Left lobe of liver (tissue), 2 donors: ENCODE data around the gene SLX9. TPM values are rescaled to one million over a fixed set of nuclear protein-coding genes. Genes with fewer than 3 reads are reported as not detected.
A peak's percentile ranks its signal among the peaks of the same experiment; 100 is the strongest.

Experiments
- ATAC-seq: fragments of 200-7000 bp; cut with Tn5 transposase; one replicate; pipeline ENCODE4 v1.9.1; 2020; ENCODE audit warnings: mild to moderate bottlenecking, moderate library complexity
- DNase-seq: peaks from one replicate; pipeline ENCODE4 v3.0.0-alpha.2; 2020; ENCODE audit warnings: low spot score
- total RNA-seq: library from RNA; stranded (reverse); gene quantifications from one replicate; pipeline ENCODE4 v1.2.1, GENCODE V29; 2021
- donor health status: DM: no; HTN: no; CAD: no; lungs with moderate emphysema.
- donor health status: DM: no; HTN: yes; CAD: no.

The SLX9 gene
- total RNA-seq, 1 donor from 2014 or later, result 19.1 TPM

GRCh38 chr21:44943686-44944550, 4.1 kb downstream of the SLX9 start:
- ATAC-seq (no peak), DNase-seq (no peak)

DNA sequence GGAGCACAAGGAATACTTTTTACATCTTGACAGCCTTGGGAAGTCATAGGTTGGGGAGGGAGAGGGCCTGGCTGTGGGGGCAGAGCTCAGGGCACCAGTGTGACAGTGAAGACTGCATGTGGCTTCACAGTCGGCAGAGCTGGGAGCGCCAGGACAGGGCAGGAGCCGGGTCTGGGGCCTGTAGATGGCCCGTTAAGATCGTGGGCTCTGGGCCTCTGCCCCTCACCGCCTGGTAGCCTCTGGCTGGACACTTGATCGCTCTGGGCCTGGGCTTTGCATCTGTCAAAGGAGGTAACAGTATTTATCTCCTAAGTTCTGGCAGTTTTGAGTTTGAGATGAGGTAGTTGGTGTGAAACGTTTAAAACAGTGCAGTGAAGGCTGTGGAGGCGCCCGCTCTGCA, 4.8 kb downstream of the SLX9 start:
- DNase-seq (no peak), ATAC-seq (no peak)

DNA sequence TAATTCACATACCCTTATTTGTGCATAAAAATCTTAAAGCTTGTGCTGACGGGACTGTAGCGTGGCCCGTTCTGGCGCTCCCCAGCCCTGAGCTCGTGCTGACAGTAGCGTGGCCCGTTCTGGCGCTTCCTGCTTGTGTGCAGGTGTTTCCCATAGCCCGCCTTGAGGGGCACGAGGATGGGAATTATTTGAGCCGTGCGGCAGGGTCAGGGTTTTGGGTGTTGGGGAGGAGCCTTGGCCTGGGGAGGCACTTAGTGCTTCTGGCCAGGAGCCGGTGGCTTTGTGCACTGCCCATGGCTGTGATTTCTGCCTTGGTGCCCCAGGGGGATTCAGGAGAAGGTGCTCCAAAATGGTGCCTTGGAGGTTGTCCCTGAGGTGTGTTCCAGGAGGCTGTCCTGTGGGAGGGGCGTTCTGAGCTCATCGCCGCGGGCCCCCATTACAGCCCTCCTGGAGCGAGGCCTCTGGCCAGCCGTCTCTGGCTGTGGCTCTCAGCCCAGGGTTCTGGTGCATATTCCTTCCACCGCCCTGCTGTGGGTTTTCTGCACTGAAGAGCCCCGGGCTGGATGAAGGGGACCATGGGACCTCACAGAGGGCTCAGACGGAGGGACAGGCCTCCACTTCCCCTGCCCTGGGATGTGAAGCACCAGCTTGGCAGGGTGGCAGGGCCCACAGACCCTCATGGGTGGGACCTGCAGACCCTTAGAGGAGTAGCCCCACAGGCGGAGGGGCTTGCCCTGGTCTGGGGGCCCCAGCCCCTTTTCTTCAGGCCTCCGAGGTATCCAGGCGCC, 6.6 kb downstream of the SLX9 start:
- ATAC-seq, result no peak
- DNase-seq, result no peak

GRCh38 chr21:44947111-44947929, 7.5 kb downstream of the SLX9 start:
- DNase-seq (no peak), ATAC-seq (peak; percentile 1)

- peak; percentile 75 for ATAC-seq
- DNase-seq, result peak; percentile 95
These were observed 8.1 kb downstream of the SLX9 start for GRCh38 chr21:44947930-44948331.

DNA sequence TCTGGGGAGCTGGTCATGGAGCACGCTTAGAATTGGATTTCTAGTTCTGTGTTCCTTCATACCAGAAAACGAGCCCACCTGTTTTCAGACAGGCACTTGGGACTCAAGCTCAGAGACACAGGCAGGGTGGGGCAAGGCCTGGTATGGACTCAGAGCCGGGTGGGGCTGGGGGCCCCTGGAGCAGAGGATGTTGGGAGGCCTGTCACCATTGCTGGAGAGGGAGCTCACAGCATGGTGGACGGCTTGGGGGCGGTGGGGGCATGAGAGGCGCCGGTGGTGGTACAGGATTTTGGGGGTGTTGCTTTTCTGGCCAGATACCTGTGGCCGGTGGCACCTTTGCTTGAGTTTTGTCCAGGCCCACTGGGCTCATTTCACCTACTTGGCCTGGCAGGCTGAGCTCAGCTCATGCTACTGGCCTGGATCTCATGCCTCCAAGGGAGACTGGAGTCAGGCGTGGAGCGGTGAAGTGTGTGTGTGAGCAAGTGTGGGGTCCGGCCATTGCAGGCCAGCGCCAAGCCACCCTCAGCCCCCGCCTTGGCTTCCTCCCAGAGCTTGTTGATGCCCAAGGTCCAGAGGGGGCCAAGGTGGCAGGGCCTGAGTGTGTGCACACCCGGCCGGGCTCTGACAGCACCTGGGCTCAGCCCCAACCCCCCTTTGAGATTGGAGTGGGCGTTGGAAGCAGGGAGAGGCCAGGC, 8.7 kb downstream of the SLX9 start:
- ATAC-seq (no peak), DNase-seq (no peak)

DNA sequence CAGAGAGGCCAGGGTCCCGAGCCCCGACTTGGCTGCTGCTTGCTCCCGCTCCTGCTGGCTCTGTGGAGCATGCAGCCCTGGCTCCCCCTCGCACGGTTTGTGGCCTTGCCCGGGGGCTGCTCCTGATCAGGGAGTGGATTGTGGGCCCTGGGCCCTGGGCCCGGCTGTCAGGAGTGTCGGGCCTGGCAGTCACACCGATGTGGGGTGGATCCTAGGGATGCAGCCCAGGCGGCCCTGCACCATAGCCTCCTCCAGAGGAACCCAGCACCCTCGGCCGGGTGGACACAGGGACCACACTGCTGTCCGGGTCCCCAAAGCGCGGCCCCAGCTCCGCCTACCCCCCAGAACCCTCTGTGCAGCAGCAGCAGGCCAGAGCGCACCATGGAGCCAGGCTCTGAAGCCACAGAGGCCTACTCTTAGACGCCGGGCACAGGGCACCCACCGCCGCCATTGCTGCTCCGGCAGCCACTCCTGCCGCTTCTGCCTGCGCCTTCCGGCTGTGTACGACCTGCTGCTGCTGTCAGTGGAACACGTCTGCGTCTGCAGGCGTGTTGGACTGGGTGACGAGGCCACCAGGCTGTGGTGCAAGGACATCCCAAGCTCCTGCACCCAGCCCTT, 9.4 kb downstream of the SLX9 start:
- no peak for ATAC-seq
- DNase-seq, result no peak

DNA sequence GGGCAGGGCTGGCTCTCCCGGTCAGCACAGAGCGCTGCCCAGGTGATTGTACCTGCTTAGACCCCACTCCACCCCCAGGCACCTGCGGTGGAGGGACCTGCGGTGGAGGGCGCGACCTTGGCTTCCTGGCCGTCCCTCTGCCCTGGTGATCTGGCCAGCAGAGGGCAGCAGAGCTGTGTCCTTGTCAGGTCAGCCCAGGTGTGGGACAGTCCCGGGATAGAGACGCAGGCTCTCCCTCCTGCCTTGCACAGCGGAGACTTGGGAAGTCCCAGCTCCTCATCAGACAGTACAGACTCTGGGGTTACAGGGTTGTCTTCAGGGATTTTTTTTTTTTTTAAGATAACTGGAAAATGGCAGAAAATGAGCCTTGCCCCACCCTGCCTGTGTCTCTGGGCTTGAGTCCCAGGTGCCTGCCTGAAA, 10.0 kb downstream of the SLX9 start:
- DNase-seq (peak; percentile 87), ATAC-seq (peak; percentile 79)

DNA sequence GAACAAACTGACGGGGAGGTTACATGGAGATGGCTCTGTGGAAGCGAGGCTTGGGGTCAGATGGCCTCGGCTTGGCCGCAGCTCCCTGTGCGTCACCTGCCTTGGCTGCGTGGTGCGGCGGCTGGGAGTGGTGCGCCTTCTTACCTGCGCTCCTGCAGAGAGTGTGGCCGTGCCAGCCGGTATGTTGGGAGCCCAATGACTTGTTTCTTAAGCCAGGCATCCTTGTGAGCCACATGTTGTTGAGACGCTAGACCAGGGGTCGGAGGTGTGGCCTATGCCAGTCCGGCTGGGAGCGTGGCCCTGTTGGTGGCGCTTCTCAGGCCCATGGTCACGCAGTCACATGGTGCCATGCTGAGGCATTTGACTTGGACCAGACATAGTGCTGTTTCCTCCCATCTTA, 10.5 kb downstream of the SLX9 start:
- DNase-seq, result no peak
- ATAC-seq, result no peak

DNA sequence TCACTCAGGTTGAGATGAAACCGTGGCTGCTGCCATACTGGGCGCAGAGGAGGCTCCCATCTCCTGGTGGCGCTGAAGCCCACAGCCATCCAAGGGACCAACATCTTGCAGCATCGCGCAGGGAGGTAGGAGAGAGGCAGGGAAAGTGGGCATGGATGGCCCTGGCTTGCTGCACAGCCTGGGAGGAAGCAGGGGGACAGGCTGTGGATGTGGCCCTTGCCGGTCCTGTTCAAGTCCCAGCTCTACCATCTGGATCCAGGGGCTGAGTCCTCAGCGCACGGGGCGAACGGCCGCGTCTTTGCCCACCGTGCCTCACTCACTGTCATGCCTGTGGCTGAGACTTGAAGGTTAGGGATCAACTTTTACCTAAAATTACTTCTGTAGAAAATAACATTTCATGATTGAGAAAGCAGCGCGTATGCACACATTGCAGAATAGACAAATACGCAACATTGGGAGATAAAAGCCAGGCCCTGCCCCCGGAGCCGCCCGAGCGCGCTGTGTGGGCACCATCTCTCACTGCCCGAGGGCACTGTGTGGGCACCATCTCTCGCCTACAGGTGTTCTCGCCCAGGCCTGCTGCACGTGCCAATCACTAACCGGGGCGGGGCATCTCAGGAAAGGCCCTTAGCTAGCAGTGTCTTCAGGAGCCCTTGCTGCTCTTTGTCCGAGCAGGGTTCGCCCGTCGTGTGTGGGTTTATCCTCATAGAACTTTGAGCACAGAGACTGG, 11.5 kb downstream of the SLX9 start:
- DNase-seq, result no peak
- peak; percentile 48 for ATAC-seq

DNA sequence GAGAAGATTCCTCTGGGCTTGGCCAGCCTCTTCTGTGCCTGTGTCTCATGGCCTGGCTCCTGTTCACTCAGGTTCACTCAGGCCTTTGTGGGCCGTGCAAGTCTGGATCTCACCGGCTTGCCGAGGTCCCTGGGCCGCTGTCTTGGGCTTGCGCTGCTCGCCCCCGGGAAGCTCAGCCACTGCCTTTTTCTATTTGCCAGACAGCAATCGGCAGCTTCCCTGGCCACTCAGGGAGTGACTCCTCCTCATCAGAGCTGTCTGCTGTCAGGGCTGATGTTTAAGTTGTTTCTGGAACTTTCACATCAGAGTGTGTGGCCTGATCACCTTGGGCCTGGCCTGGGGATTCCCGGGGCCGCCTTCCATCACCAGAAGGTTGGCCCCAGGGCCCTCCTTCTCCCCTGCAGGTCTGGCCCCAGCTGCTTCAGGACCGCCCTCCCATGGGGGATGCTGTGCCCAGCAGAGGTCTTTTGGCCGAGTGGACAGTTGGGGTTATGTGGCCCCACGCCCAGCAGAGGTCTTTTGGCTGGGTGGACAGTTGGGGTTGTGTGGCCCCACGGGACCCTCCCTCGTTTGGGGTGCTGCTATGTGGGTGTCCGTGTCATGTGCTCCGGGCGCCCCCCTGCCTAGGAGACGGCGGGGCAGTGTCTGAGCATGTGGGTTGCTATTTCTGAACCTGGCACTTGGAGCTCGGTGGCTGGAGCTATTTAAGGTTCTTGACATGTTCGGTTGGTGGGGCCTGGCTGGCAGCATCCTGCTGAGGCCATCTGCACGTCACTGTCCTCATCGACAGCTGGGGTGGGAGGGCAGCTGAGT, 12.5 kb downstream of the SLX9 start:
- DNase-seq (no peak), ATAC-seq (no peak)

DNA sequence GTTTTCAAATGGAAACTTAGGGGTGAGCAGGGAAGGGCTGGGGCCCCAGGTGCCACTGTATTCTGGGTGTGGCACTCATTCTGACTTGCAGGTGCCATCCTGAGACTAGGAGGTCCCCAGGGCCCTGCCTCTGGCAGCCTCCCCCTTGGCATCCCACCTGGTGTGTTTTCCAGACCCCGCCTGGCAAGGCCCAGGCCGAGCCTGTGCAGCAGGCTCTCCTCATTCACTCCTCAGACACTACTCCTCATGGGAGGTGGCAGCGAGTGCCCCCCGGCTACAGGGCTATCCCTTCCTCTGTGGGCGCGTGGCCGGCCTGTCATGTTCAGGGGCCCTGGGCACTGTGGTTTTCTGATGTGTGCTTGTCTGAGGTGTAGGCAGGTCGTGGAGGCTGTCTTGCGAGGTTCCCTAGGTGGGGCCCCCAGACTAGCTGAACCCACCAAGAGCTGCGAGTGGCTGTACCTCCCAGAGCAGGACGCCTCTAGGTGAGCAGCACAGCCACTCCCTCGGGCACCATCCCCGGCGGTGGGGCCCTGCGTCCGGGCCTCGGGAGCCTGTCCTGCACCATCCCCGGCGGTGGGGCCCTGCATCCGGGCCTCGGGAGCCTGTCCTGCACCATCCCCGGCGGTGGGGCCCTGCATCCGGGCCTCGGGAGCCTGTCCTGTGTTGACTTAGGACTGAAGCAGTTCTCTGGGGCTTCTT, 13.2 kb downstream of the SLX9 start:
- ATAC-seq (no peak), DNase-seq (no peak)

DNA sequence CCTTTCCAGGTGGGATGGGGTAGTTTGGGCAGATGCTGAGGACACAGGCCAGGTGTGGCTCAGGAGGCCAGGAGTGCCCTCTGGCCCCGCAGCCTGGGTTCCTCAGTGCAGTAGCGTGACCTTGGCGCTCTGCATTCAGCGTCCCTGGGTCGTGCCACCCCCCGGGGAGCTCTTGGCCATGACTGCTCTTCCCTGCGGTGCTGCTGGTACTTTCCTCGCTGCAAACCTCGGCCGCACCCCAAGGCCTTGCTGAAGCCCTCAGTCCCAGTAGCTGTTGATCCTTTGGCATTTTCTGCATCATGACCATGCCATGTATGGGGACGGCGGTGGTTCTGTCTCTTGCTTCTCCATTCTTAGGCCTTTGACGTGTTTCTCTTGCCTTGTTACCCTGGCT, 13.8 kb downstream of the SLX9 start:
- ATAC-seq, result no peak
- no peak for DNase-seq

- ATAC-seq (no peak), DNase-seq (no peak)
These were observed 14.5 kb downstream of the SLX9 start for GRCh38 chr21:44954281-44954771.

DNA sequence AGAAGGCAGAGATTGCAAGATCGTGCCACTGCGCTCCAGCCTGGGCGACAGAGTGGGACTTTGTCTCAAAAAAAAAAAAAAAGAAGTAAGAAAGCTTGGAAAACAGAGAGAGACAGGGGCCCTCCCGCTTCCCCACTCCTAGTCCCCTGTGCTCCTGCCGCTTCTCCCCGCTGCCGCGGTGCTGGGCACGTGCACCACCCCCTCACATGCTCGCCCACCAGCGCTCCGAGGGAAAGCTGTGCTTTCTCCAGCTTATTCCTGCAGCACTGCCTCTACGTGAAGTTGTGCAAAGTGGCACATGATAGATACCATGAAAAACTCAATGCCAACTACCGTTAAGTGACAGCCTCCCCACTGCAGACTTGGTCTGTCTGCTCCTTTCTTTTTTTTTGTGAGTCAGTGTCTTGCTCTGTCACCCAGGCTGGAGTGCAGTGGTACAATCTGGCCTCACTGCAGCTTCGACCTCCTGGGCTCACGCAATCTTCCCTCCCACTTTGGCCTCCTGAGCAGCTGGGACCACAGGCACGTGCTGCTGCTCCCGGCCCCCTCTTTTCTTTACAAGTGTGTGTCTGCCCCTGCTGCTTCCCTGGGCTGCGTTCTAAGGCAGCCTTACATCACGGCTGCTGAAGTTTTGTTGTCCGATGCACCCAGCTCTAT, 15.4 kb downstream of the SLX9 start:
- ATAC-seq, result no peak
- no peak for DNase-seq

DNA sequence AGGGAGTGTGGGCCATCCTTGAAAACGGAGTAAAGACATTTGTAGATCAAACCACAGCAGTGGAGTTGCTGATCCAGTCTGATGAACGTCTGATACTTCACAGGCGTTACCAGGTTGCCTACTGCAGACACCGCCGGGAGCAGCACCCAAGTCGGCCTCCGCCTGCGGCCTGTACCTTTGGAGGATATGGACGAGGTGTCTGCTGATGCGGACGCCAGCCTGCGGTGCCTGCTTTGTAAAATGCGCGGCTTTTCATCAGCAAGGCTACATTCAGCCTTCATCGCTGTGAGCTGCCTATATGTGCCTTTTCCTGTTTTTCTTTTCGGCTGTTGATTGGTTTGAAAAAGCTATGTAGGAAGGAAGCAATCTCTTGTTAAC, 16.0 kb downstream of the SLX9 start:
- no peak for DNase-seq
- no peak for ATAC-seq

GRCh38 chr21:44956356-44957046, 16.7 kb downstream of the SLX9 start:
- DNase-seq (no peak), ATAC-seq (no peak)
